Activated naive CD4-positive, alpha-beta T cell treated with anti-CD3 and anti-CD28 coated beads, Interleukin-2, amount 10 ng/mL, durations not matched to agents 5 hours and 36 hours (primary cell): Measurements from ENCODE around the gene CFAP20DC. TPM values are rescaled to one million over a fixed set of nuclear protein-coding genes. Genes with fewer than 3 reads are reported as not detected.

Experiments
- total RNA-seq, 2 experiments: library from RNA; stranded (reverse); gene quantifications; one replicate each; pipeline ENCODE4 v1.2.3, GENCODE V29; 2021

Gene CFAP20DC
- total RNA-seq, result 1 to 10 TPM; 1.2 to 1.4 TPM

DNA sequence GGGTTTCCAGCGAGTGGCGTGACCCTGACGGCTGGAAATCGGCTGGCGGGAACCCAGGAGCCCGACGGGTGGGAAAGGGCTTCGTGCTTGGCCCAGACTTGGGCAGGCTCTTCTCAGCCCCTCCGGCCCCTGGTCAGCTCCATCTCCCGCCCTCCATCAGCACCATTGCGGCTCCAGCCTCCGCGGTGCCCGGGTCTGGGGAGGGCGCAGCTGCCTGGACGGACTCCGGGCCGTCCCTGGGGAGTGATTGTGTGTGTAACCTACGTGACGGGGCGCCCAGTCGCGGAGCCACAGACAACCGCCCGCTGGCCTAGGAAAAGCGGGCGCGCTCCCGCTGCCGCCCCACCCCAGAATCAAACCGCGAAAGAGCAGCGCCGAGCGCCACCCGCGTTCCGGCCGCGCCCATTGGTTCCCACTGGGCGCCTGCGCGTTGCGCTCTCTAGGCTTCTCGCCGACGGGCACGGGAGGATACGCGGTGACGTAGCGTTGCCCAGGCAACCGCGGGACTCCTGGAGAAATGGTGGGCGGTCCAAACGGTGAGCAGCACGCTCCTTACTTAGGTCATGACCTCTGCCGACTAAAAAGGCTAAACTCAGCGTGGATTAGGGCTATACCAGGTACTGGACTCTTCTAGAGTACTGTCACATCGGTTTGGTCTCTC, at the start of gene CFAP20DC:
TSS of gene CFAP20DC (minus strand) at position 355 of the 661 bp plus-strand sequence. CDS start 394 bp downstream, outside the sequence.

